Chondrocyte (in vitro differentiated cells): ENCODE results near the gene SLC6A18. TPM values are rescaled to one million over a fixed set of nuclear protein-coding genes. Genes with fewer than 3 reads are reported as not detected.
A peak's percentile ranks its signal among the peaks of the same experiment; 100 is the strongest.

Source experiments
- DNase-seq: peaks from one replicate; pipeline ENCODE4 v3.0.0; 2021; ENCODE audit warnings: mixed read lengths, low spot score
- H3K27ac Mint-ChIP-seq: one replicate; pipeline ENCODE4 v1.8.0; 2021; ENCODE audit warnings: mild to moderate bottlenecking, moderate library complexity, mixed read lengths; ENCODE audit not compliant: unreplicated experiment
- H3K27me3 Mint-ChIP-seq: 2 replicates; pipeline ENCODE4 v1.8.0; 2021; ENCODE audit warnings: low read depth, mixed read lengths
- H3K36me3 Mint-ChIP-seq: 2 replicates; pipeline ENCODE4 v1.8.0; 2021; ENCODE audit warnings: low read depth, mixed read lengths
- H3K4me1 Mint-ChIP-seq: 2 replicates; pipeline ENCODE4 v1.8.0; 2021; ENCODE audit warnings: low read depth, mild to moderate bottlenecking, mixed read lengths
- H3K4me3 Mint-ChIP-seq: one replicate; pipeline ENCODE4 v1.8.0; 2021; ENCODE audit warnings: mild to moderate bottlenecking, moderate library complexity, mixed read lengths; ENCODE audit not compliant: unreplicated experiment
- H3K9me3 Mint-ChIP-seq: 2 replicates; pipeline ENCODE4 v1.8.0; 2021; ENCODE audit warnings: low read depth, mixed read lengths
- total RNA-seq: library from RNA; stranded (reverse); gene quantifications from 3 replicates; pipeline ENCODE4 v1.2.1, GENCODE V29; 2021
- TF ChIP-seq, protein P1 (sequence below): fragments of 200-600 bp; sonication (generic); IDR thresholded peaks from 2 replicates; pipeline ENCODE4 v1.5.0; 2021; ENCODE audit warnings: antibody characterized with exemption, mild to moderate bottlenecking, moderate library complexity

The SLC6A18 gene
- total RNA-seq, 1 donor from 2014 or later = not detected

GRCh38 chr5:1192971-1193590 lies 32.1 kb upstream of the SLC6A18 start:
- Mint-ChIP-seq H3K4me3 (no peak overlapping the region), H3K36me3 (no peaks in the 10 kb centered on the region), H3K4me1 (no peaks in the 10 kb centered on the region), H3K27ac (no peak overlapping the region), H3K9me3 (no peaks in the 10 kb centered on the region), H3K27me3 (peaks cover 45% of the 10 kb centered on the region)
- TF ChIP-seq, protein P1, sequence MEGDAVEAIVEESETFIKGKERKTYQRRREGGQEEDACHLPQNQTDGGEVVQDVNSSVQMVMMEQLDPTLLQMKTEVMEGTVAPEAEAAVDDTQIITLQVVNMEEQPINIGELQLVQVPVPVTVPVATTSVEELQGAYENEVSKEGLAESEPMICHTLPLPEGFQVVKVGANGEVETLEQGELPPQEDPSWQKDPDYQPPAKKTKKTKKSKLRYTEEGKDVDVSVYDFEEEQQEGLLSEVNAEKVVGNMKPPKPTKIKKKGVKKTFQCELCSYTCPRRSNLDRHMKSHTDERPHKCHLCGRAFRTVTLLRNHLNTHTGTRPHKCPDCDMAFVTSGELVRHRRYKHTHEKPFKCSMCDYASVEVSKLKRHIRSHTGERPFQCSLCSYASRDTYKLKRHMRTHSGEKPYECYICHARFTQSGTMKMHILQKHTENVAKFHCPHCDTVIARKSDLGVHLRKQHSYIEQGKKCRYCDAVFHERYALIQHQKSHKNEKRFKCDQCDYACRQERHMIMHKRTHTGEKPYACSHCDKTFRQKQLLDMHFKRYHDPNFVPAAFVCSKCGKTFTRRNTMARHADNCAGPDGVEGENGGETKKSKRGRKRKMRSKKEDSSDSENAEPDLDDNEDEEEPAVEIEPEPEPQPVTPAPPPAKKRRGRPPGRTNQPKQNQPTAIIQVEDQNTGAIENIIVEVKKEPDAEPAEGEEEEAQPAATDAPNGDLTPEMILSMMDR = no peak
- DNase-seq = peak; percentile 44

GRCh38 chr5:1193591-1193985 lies 31.6 kb upstream of the SLC6A18 start:
- TF ChIP-seq, protein P1 = no peak
- peaks cover 40% of the 10 kb centered on the region for H3K27me3 Mint-ChIP-seq

GRCh38 chr5:1194378-1194777 lies 30.8 kb upstream of the SLC6A18 start:
- H3K27me3 Mint-ChIP-seq = peaks cover 34% of the 10 kb centered on the region
- TF ChIP-seq, protein P1 = no peak
- DNase-seq = no peak
- H3K27ac Mint-ChIP-seq = no peak overlapping the region
- no peaks in the 10 kb centered on the region for H3K36me3 Mint-ChIP-seq
- no peaks in the 10 kb centered on the region for H3K4me1 Mint-ChIP-seq
- no peak overlapping the region for H3K4me3 Mint-ChIP-seq
- H3K9me3 Mint-ChIP-seq = no peaks in the 10 kb centered on the region

More at GRCh38 chr5:1193591-1193985, 31.6 kb upstream of the SLC6A18 start:
- no peaks in the 10 kb centered on the region for H3K36me3 Mint-ChIP-seq
- no peaks in the 10 kb centered on the region for H3K4me1 Mint-ChIP-seq
- no peaks in the 10 kb centered on the region for H3K9me3 Mint-ChIP-seq
- DNase-seq = peak; percentile 84
- H3K27ac Mint-ChIP-seq = no peak overlapping the region
- no peak overlapping the region for H3K4me3 Mint-ChIP-seq

DNA sequence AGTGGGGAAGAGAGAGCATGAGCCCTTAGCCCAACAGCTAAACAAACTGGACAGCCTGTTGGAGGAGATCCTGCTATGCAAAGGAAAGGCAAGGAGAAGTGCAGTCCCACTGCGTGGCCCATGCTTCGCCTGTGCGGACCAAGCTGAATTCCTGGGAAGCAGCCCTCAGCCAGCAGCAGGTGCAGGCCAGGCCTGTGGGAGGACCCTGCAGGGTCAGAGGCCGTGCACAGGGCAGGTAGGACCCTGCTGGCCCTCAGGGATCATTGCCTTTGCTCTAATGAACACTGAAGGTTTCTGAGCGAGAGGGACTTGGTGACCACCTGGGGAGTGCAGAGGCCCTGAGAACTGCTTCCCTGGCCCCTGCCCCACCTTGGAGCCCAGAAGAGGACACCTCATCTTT lies 29.7 kb upstream of the SLC6A18 start:
- H3K36me3 Mint-ChIP-seq = no peaks in the 10 kb centered on the region
- peak; percentile 53 for DNase-seq
- H3K4me1 Mint-ChIP-seq = no peaks in the 10 kb centered on the region
- TF ChIP-seq, protein P1 = no peak
- H3K4me3 Mint-ChIP-seq = no peak overlapping the region
- H3K27ac Mint-ChIP-seq = no peak overlapping the region
- no peaks in the 10 kb centered on the region for H3K9me3 Mint-ChIP-seq
- H3K27me3 Mint-ChIP-seq = peaks cover 28% of the 10 kb centered on the region

DNA sequence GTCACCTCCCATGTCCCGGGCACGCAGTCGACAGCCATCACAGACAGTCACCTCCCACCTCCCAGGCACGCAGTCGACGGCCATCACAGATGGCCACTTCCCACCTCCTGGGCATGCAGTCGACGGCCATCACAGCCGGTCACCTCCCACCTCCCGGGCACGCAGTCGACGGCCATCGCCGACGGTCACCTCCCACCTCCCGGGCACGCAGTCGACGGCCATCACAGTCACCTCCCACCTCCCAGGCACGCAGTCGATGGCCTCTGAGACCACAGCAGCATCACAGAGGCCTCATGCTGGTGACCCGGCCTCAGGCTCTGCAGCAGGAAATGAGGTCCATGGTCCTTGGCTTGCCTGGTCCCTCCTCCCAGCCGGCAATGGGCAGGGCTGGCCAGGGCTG lies 29.3 kb upstream of the SLC6A18 start:
- peak; percentile 77 for DNase-seq
- no peaks in the 10 kb centered on the region for H3K36me3 Mint-ChIP-seq
- no peaks in the 10 kb centered on the region for H3K9me3 Mint-ChIP-seq
- no peak overlapping the region for H3K4me3 Mint-ChIP-seq
- no peaks in the 10 kb centered on the region for H3K4me1 Mint-ChIP-seq
- H3K27ac Mint-ChIP-seq = no peak overlapping the region
- TF ChIP-seq, protein P1 = no peak
- H3K27me3 Mint-ChIP-seq = peaks cover 26% of the 10 kb centered on the region
